Measurements from ENCODE around the gene MAP2K6.

DNA sequence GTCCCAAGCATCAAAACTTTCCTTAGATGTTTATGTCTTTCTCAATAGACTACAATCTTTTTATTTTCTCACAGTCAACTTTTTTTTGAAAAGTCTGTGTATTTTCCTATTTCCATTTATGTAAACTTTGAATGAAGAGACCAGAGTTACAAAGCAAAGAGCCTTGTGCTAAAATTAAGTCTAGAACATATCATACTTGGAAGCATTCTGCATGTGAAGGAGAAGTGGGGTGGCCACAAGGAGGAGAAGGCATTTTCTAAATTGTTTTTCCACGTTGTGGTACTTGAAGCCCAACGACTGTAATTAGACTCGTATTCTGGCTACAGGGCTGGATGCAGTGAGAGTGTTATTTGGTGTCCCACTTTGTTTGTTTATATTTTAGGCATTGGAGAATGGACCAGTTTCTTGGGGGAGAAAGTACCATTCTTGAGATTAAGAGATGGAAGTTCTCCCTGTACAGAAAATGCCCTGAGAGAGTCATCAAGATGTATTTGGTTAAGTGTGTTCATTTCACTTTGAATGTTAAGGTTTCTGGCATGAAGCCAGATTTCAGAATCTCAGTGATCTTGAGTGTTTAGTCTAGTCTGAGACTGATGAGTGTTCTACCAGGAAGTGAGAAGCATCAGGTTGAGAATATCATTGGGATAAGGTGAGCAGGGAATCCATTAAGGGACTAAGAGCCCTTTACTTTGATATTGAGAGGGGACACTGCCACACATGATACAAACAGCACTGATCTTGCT lies 71.6 kb downstream of the MAP2K6 start:
- TF ChIP-seq POLR2A (IDR thresholded peaks at IDR 0.05; ENCODE audit: low read depth, low read length) (no peak), TAF1 (IDR thresholded peaks at IDR 0.05; ENCODE audit: low read depth, low read length) (no peak), POLR2AphosphoS5 (IDR thresholded peaks at IDR 0.05; ENCODE audit: low read depth, low read length) (no peak), SPI1 (IDR thresholded peaks at IDR 0.05; ENCODE audit: low read depth, low read length) (no peak), POU2F2 (IDR thresholded peaks at IDR 0.05; ENCODE audit: low read depth, low read length) (no peak), PAX5 (IDR thresholded peaks at IDR 0.05; ENCODE audit: insufficient read depth, low read length, severe bottlenecking) (no peak)

All from GM12891 (cell line).